Measurements from ENCODE around the gene ERC2. TPM values are rescaled to one million over a fixed set of nuclear protein-coding genes. Genes with fewer than 3 reads are reported as not detected.

ERC2 gene
- total and polyA plus RNA-seq, 2 donors (not counting 3 experiments of a cell fraction or from before 2014, with no cell fraction given): 5.6 to 15.5 TPM

DNA sequence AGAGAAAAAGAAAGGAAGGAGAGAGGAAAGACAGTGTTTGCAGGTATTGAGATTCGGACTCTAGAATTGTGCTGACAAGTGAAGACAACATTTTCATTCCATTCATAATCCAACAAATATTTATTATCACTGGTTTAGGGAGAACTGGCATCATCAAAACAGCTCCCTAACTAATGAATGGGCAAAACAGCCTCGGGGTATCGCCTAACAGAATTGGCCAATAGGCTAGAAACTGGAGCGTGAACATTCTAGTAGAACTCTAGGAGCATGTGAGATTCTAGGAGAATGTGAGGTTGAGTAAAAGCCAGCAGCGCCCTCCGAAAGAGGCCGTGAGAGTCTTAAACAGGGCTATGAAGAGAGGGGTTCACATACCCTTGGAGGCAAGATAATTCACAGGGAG, 759.3 kb downstream of the ERC2 start:
- no peak overlapping the region for H2AFZ ChIP-seq (ENCODE audit: low read depth, low read length)
- H3K27ac ChIP-seq (ENCODE audit: insufficient read depth, low read depth, low read length): no peak overlapping the region
- H3K9me3 ChIP-seq (replicated peaks; ENCODE audit: control insufficient read depth, insufficient read depth, low read length): no peaks in the 10 kb centered on the region
- no peaks in the 10 kb centered on the region for H3K4me1 ChIP-seq (ENCODE audit: control insufficient read depth, extremely low read depth, insufficient read depth, low read length)
- H3K36me3 ChIP-seq (ENCODE audit: control insufficient read depth in 2 of 2, extremely low read depth in 1 of 2, insufficient read depth in 2 of 2, low read length in 2 of 2): no peaks in the 10 kb centered on the region
- no peaks in the 10 kb centered on the region for H3K9me1 ChIP-seq (replicated peaks; ENCODE audit: control insufficient read depth, extremely low read depth, insufficient read depth, low read length)
- dilution Hi-C loops (cut with MboI; ENCODE audit: extremely low pct_ligation_motif_present, low sequenced_read_pairs): no loop called here
- no peaks in the 10 kb centered on the region for H4K20me1 ChIP-seq (replicated peaks; ENCODE audit: control insufficient read depth, extremely low read depth, insufficient read depth, low read length)
- no peak overlapping the region for H3K9ac ChIP-seq (replicated peaks; ENCODE audit: extremely low read depth, insufficient read depth, low read length)
- H3K4me2 ChIP-seq (ENCODE audit: insufficient read depth, low read length): no peak overlapping the region
- no TSS peak for BruUV-seq (replicated peaks)
- no peak overlapping the region for H3K4me3 ChIP-seq (replicated peaks in 1 of 3; ENCODE audit: insufficient read depth in 1 of 3, low read depth in 1 of 3, low read length in 3 of 3)
- CTCF ChIA-PET: no interaction called here
- DNase-seq (ENCODE audit: low read depth, low spot score): no peak
- POLR2A ChIA-PET: no interaction called here
- no peaks in the 10 kb centered on the region for H3K79me2 ChIP-seq (ENCODE audit: control insufficient read depth, insufficient read depth, low read length)
- intact Hi-C loops (cut with micrococcal nuclease): no loop called here
- H3K27me3 ChIP-seq (ENCODE audit: control insufficient read depth in 2 of 2, insufficient read depth in 2 of 2, low read length in 2 of 2): no peaks in the 10 kb centered on the region
- no peak for TF ChIP-seq GATA2 (IDR thresholded peaks at IDR 0.05; ENCODE audit: insufficient read depth, insufficient read length, low read depth, low read length)
- TF ChIP-seq, protein P1, sequence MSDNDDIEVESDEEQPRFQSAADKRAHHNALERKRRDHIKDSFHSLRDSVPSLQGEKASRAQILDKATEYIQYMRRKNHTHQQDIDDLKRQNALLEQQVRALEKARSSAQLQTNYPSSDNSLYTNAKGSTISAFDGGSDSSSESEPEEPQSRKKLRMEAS (IDR thresholded peaks at IDR 0.05; ENCODE audit: insufficient read depth, insufficient read length): no peak
- TF ChIP-seq MYC (IDR thresholded peaks at IDR 0.05; ENCODE audit: low read depth, low read length): no peak
- no peak for TF ChIP-seq FOS (IDR thresholded peaks at IDR 0.05; ENCODE audit: borderline replicate concordance, insufficient read depth, low read length)
- no peak for TF ChIP-seq POLR2AphosphoS5 (IDR thresholded peaks at IDR 0.05; ENCODE audit: insufficient read depth, low read depth, low read length)
- no peak for TF ChIP-seq POLR2A (IDR thresholded peaks at IDR 0.05; ENCODE audit: low read depth, low read length)
- TF ChIP-seq EZH2 (IDR thresholded peaks at IDR 0.05; ENCODE audit: borderline replicate concordance, low read depth, low read length, severe bottlenecking): no peak
- TF ChIP-seq JUN (IDR thresholded peaks at IDR 0.05; ENCODE audit: borderline replicate concordance, insufficient read depth, insufficient read length, low read depth): no peak
- TF ChIP-seq, protein P2, sequence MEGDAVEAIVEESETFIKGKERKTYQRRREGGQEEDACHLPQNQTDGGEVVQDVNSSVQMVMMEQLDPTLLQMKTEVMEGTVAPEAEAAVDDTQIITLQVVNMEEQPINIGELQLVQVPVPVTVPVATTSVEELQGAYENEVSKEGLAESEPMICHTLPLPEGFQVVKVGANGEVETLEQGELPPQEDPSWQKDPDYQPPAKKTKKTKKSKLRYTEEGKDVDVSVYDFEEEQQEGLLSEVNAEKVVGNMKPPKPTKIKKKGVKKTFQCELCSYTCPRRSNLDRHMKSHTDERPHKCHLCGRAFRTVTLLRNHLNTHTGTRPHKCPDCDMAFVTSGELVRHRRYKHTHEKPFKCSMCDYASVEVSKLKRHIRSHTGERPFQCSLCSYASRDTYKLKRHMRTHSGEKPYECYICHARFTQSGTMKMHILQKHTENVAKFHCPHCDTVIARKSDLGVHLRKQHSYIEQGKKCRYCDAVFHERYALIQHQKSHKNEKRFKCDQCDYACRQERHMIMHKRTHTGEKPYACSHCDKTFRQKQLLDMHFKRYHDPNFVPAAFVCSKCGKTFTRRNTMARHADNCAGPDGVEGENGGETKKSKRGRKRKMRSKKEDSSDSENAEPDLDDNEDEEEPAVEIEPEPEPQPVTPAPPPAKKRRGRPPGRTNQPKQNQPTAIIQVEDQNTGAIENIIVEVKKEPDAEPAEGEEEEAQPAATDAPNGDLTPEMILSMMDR (IDR thresholded peaks at IDR 0.05; ENCODE audit: extremely low read depth in 1 of 2, insufficient read depth in 1 of 2, low read depth in 1 of 2, low read length in 2 of 2): no peak
- no peak for FAIRE-seq
